K562 (cell line): ENCODE measurements around the gene SKAP1. TPM values are rescaled to one million over a fixed set of nuclear protein-coding genes. Genes with fewer than 3 reads are reported as not detected.

Experiments
- ARID1B ChIP-seq: fragments of 450-650 bp; IDR thresholded peaks from 2 replicates; pipeline ENCODE4 v1.6.1; 2016; ENCODE audit warnings: antibody characterized with exemption, mild to moderate bottlenecking, inconsistent platforms
- CBFA2T2 ChIP-seq: fragments of 450-650 bp; conservative IDR thresholded peaks from 2 replicates; pipeline ENCODE4 v1.6.1; 2017; ENCODE audit warnings: mild to moderate bottlenecking
- CBFA2T3 ChIP-seq: fragments of 450-650 bp; IDR thresholded peaks from 2 replicates; pipeline ENCODE4 v1.6.1; 2017
- CEBPB ChIP-seq: fragments of 450-650 bp; IDR thresholded peaks from 2 replicates; pipeline ENCODE4 v1.6.1; 2016; ENCODE audit warnings: missing genetic modification characterization, missing compliant biosample characterization
- CEBPG ChIP-seq, 3 experiments: fragments of 200-800 bp in 1 of 3; sonication (Bioruptor generic) in 1 of 3; sonication (generic) in 1 of 3; formaldehyde crosslinking in 1 of 3; IDR thresholded peaks in 2 of 3; conservative IDR thresholded peaks in 1 of 3; 2 replicates each; pipeline versions ENCODE4 v1.6.1 to v1.8.0; 2016 to 2022; ENCODE audit warnings: missing compliant biosample characterization in 2 of 3, missing genetic modification characterization in 2 of 3, mild to moderate bottlenecking in 1 of 3, missing genetic modification reagents in 1 of 3
- DPF2 ChIP-seq: fragments of 450-650 bp; IDR thresholded peaks from 2 replicates; pipeline ENCODE4 v1.6.1; 2016
- EP300 ChIP-seq: IDR thresholded peaks from 2 replicates; pipeline ENCODE4 v1.6.1; 2012; ENCODE audit warnings: low read length, improper control_type of control experiment
- L3MBTL2 ChIP-seq: fragments of 450-650 bp; IDR thresholded peaks from 2 replicates; pipeline ENCODE4 v1.6.1; 2016; ENCODE audit warnings: mild to moderate bottlenecking, moderate library complexity
- LEF1 ChIP-seq: fragments of 450-650 bp; IDR thresholded peaks from 2 replicates; pipeline ENCODE4 v1.6.1; 2016; ENCODE audit warnings: mild to moderate bottlenecking
- MTA2 ChIP-seq: fragments of 450-650 bp; IDR thresholded peaks from 2 replicates; pipeline ENCODE4 v1.6.1; 2016; ENCODE audit warnings: low read depth
- NCOR1 ChIP-seq: fragments of 450-650 bp; IDR thresholded peaks from 2 replicates; pipeline ENCODE4 v1.6.1; 2016; ENCODE audit warnings: mild to moderate bottlenecking, moderate library complexity
- PML ChIP-seq: IDR thresholded peaks from 2 replicates; pipeline ENCODE4 v1.6.1; 2012; ENCODE audit warnings: low read length, inconsistent platforms
- SMARCA4 ChIP-seq: fragments of 450-650 bp; IDR thresholded peaks from 2 replicates; pipeline ENCODE4 v1.6.1; 2016
- TAL1 ChIP-seq: fragments of 450-650 bp; IDR thresholded peaks from 2 replicates; pipeline ENCODE4 v1.6.1; 2016; ENCODE audit warnings: mild to moderate bottlenecking
- TCF7 ChIP-seq: sonication (generic); IDR thresholded peaks from 2 replicates; pipeline ENCODE4 v1.6.1; 2016; ENCODE audit warnings: antibody characterized with exemption, borderline replicate concordance
- TEAD4 ChIP-seq, 2 experiments: sonication (generic) in 1 of 2; formaldehyde crosslinking in 1 of 2; IDR thresholded peaks; 2 replicates each; pipeline versions ENCODE4 v1.6.1 to v1.8.0; 2012 to 2022; ENCODE audit warnings: borderline replicate concordance in 1 of 2, inconsistent platforms in 1 of 2, low read length in 1 of 2, mild to moderate bottlenecking in 1 of 2, missing genetic modification reagents in 1 of 2
- ZNF695 ChIP-seq: fragments of 450-650 bp; formaldehyde crosslinking; IDR thresholded peaks from 2 replicates; pipeline ENCODE4 v1.4.0; 2020; ENCODE audit warnings: mild to moderate bottlenecking, moderate library complexity
- polyA plus RNA-seq, 8 experiments: library from polyadenylated mRNA; depleted of rRNA in 4 of 8; stranded (reverse) in 5 of 8; unstranded in 3 of 8; fragments of >200 nt; fragmentation: Nextera tagmentation in 2 of 8; fragmentation: Illumina TruSeq in 1 of 8; extraction: Ambion mirVana in 2 of 8; extraction: Trizol in 1 of 8; gene quantifications; 2 replicates each; pipeline versions ENCODE4 v1.2.1 to v1.2.3, GENCODE V29; 2011 to 2014; ENCODE audit warnings: inconsistent platforms in 1 of 8, missing spikeins in 1 of 8
- total RNA-seq, 7 experiments: library from RNA; depleted of rRNA in 6 of 7; stranded (reverse); fragments of >200 nt in 6 of 7; fragmentation: Illumina TruSeq in 2 of 7; extraction: Trizol in 2 of 7; gene quantifications; 2 replicates each; pipeline versions ENCODE4 v1.2.1 to v1.2.3, GENCODE V29; 2011 to 2021; ENCODE audit warnings: low replicate concordance in 1 of 7
- TF ChIP-seq, protein P1 (sequence below): sonication (generic); formaldehyde crosslinking; IDR thresholded peaks from 2 replicates; pipeline ENCODE4 v1.8.0; 2022; ENCODE audit warnings: mild to moderate bottlenecking, low read depth, missing genetic modification reagents
- TF ChIP-seq, protein P2 (sequence below): fragments of 250-450 bp; sonication (Bioruptor Pico); IDR thresholded peaks from 2 replicates; pipeline ENCODE4 v1.5.0; 2022; ENCODE audit warnings: mild to moderate bottlenecking

Gene SKAP1
- total and polyA plus RNA-seq, 9 of the 15 experiments (the other 6 are each of a cell fraction or from before 2014, with no cell fraction given) = 0.06 to 0.80 (median 0.10) TPM; not detected in 4

DNA sequence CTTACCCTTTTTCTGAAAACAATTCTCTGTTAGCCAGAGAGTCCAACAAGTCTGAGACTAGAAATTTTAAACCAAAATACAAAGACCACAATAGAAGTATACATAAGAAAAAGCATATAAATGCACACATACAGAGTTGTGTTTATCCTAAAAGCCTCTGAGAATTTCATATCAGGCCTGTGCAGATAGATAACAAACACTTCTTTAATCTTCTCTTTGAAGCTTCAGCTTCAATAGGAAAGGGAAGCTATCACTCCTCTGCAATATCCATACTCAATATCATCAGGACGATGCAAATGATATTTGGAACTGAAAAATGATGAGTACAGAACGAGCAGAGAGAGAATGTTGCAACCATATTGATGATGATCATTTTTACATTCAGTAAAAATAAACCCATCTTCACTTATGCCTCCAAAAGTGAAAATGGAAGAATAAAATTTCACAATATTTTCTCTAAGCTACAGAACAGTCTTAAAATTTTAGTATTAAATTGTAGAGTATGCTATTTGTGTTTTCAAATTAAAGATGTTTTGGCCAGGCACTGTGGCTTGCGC, 61.6 kb downstream of the SKAP1 start (continued):
- TF ChIP-seq TAL1 (peak; percentile 72), CBFA2T3 (peak; percentile 73), MTA2 (peak; percentile 44), ARID1B (peak; percentile 86), CEBPB (tag) (peak; percentile 62), LEF1 (peak; percentile 83), SMARCA4 (peak; percentile 74; the same call in 1 of the 2 replicates), PML (peak; percentile 54; the same call in 1 of the 2 replicates), L3MBTL2 (no peak), CEBPG (CRISPR knock-in tag; IDR thresholded peaks at IDR 0.05) (no peak), CEBPG (tag; conservative IDR thresholded peaks at IDR 0.05 in 1 of 2, IDR thresholded peaks at IDR 0.05 in 1 of 2) (peak; percentile 11 to 26; a peak in 1 of 4 replicates), EP300 (peak; percentile 33), DPF2 (peak; percentile 60), NCOR1 (peak; percentile 28; the same call in 1 of the 2 replicates), TEAD4 (IDR thresholded peaks at IDR 0.05; ENCODE audit: low read length) (peak; percentile 76), TEAD4 (CRISPR knock-in tag; IDR thresholded peaks at IDR 0.05; ENCODE audit: borderline replicate concordance) (no peak), ZNF695 (CRISPR knock-in tag) (no peak), TCF7 (peak; percentile 80; the same call in 1 of the 2 replicates), CBFA2T2 (peak; percentile 42; the same call in 1 of the 2 replicates)
- TF ChIP-seq, protein P1, sequence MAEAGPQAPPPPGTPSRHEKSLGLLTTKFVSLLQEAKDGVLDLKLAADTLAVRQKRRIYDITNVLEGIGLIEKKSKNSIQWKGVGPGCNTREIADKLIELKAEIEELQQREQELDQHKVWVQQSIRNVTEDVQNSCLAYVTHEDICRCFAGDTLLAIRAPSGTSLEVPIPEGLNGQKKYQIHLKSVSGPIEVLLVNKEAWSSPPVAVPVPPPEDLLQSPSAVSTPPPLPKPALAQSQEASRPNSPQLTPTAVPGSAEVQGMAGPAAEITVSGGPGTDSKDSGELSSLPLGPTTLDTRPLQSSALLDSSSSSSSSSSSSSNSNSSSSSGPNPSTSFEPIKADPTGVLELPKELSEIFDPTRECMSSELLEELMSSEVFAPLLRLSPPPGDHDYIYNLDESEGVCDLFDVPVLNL (CRISPR knock-in tag) = no peak
- TF ChIP-seq, protein P2, sequence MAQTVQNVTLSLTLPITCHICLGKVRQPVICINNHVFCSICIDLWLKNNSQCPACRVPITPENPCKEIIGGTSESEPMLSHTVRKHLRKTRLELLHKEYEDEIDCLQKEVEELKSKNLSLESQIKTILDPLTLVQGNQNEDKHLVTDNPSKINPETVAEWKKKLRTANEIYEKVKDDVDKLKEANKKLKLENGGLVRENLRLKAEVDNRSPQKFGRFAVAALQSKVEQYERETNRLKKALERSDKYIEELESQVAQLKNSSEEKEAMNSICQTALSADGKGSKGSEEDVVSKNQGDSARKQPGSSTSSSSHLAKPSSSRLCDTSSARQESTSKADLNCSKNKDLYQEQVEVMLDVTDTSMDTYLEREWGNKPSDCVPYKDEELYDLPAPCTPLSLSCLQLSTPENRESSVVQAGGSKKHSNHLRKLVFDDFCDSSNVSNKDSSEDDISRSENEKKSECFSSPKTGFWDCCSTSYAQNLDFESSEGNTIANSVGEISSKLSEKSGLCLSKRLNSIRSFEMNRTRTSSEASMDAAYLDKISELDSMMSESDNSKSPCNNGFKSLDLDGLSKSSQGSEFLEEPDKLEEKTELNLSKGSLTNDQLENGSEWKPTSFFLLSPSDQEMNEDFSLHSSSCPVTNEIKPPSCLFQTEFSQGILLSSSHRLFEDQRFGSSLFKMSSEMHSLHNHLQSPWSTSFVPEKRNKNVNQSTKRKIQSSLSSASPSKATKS = no peak
